Middle frontal gyrus (tissue), 1 donor: Measurements from ENCODE around the gene C3orf85.

ENCODE experiments used
- DNase-seq: peaks from one replicate; pipeline ENCODE4 v3.0.0-alpha.2; 2015; ENCODE audit warnings: low spot score; ENCODE audit errors: extremely low spot score

Gene C3orf85

GRCh38 chr3:109149078-109149477 lies 12.6 kb downstream of the C3orf85 start:
- DNase-seq, result no peak

DNA sequence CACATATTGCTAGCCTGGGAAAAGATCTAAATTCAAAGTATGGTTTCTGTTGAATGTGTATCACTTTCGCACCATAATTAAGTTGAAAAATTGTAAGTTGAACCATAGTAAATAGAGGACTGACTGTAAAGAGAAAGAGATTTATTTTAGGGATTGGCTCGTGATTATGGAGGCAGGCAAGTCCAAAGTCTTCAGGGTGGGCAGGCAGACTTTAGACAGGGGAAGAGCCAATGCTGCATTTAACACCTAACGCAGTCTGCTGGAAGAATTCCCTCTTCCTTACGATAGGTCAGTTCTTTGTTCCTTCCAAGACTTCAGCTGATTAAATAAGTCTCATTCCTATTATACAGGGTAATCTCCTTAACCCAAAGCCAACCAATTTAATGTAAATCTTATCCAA lies 15.8 kb downstream of the C3orf85 start:
- DNase-seq, result no peak

- no peak for DNase-seq
These were observed 18.5 kb downstream of the C3orf85 start for GRCh38 chr3:109154979-109155378.

DNA sequence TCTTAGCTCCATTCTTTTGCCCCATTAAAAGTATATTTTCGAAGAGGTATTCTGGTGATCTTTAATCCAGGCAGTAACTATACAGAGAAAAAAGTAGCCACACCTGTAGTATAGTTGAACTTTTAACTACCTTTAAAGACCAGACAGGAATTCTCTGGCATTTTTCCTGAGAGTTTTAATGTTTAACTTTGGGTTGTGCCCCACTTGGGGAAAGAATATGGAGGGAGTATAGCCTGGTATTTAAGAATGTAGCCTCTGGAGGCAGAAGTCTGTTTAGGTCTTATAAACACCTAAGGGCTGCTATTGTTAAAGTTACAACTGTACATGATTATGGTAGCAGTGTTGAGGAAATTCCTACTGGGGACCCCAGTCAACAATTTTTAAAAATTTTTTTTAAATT lies 19.3 kb downstream of the C3orf85 start:
- DNase-seq, result no peak

GRCh38 chr3:109161487-109162123 lies 25.1 kb downstream of the C3orf85 start:
- DNase-seq, result no peak

DNA sequence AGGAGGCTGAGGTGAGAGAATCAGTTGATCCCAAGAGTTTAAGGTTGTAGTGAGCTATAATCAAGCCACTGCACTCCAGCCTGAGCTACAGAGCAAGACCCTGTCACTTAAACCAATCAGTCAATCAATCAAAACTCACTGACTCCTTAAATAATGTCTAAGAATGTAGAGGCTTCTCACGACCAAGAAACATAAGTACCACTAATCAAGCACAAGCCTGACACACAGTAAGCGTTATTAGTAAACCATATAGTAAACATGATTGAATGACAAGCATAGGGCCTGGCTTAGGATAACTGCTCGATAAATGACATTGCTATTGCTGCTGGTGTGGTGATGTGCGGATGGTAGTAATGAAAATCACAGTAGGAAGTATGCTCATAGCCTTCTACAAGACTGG lies 29.4 kb downstream of the C3orf85 start:
- DNase-seq, result no peak

- DNase-seq, result no peak
These were observed 35.0 kb downstream of the C3orf85 start for GRCh38 chr3:109171479-109171878.

- DNase-seq, result no peak
These were observed 38.9 kb downstream of the C3orf85 start for GRCh38 chr3:109175411-109175810.

DNA sequence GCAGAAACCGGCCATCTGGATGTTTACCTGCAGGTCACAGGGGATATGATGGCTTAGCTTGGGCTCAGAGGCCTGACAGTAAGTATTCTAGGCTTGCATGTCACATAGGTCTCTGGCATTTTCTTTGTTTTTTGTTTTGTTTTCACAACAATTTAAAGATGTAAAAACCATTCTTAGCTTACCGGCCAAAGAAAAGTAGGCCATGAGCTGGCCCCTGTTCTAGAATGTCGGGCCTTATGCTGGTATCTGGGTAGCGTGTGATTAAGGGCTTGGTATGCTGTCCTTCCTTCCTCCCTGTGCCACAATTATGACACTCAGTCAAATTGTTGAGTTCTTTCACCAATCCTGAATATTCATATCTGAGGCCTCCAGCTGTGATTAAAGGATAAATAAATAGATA lies 40.2 kb downstream of the C3orf85 start:
- DNase-seq, result no peak

DNA sequence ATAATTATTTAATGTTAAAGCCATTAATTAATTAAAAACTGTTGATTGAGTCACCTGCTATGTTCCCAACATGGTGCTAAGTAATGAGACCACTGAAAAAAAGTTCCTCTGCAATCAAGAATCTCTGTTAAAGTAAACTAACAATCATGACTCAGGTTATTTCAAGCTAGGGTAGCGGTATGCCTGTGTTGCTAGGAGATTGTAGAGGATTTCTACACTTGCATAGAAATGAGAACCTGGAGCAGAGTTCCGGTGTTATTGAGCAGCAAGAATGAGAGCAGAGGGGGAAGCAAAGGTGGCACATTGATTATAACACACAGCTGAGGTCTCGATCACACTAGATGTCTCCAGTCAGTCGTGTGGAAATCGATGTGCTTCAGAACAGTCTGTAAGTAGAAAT lies 41.4 kb downstream of the C3orf85 start:
- DNase-seq, result no peak

- no peak for DNase-seq
These were observed 42.2 kb downstream of the C3orf85 start for GRCh38 chr3:109178708-109179107.

DNA sequence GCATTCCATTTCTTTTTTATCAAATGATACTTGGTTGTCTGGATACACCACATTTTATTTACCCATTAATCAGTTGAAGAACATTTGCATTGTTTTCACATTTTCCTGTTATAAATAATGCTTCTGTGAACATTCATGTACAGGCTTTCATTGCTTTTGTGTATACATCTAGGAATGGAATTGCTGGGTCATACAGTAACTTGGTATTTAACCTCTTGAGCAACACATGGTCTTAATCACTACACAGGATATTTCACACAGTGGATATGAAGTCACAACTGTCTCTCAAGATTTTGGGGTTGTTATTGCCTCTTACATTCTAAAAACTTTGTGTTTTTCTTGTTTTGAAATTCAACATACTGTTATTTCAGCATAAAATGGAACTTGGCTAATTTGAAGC lies 48.2 kb downstream of the C3orf85 start:
- DNase-seq, result no peak

DNA sequence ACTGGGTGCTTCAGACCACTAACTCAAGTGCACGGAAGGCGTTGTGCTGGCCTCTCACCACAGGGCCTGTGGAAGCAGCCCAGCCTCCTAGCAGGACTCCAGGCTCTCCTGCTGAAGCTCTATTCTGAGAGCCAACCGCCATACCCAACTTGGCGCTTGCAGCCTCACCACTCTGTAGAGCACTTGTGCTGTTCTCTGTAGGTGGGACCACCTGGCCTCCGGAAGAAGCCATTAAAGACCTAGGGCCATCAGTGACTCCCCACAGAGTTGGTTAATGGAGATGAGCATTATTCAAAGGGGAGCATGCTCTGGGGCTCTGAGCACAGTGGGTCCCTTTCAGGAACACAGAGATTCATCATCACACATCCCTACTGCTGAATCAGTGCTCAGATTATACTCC lies 50.9 kb downstream of the C3orf85 start:
- no peak for DNase-seq

DNA sequence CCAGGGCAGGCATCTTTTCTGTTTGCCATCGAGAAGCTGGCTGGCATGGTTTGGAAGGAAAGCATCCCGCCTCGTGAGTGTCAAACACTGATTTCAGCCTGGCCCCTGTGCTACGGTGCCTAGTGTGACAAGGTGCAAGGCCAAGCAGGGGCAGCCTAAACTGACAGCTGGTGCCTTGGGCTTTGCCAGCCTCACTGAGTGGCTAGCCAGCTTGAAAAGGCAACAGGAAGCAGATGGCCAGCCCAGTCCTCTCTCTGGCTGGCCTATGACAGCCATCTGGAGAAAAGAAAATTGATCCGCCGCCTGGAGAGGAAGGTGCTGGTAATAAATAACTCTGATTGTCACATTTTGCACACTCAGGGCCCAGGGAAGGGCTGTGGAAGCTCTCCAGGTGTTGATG lies 52.2 kb downstream of the C3orf85 start:
- DNase-seq, result no peak

GRCh38 chr3:109191421-109191820 lies 54.9 kb downstream of the C3orf85 start:
- DNase-seq, result no peak

DNA sequence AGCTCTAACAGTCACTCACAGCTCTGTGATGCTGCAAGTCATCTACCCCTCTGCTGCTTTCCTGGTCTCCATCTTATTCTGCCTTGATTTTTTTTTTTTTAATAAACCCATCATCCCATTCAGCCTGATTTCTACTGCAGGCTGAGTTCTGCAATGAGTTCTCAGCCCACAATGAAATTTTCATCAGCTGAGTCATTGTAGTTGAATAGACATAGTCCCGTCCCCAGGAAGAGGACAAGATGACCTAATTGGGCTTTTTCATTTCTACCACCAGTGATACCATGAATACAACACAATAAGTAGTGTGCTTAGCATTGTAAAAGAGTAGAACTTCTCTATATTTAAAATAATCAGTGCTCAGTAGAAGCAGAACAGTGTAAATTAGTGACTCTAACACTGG lies 59.3 kb downstream of the C3orf85 start:
- no peak for DNase-seq
